Left lung (tissue), 10 donors: ENCODE results near the gene ZNF277. TPM values are rescaled to one million over a fixed set of nuclear protein-coding genes. Genes with fewer than 3 reads are reported as not detected.

Experiments used
- ATAC-seq: fragments of 200-7000 bp; cut with Tn5 transposase; one replicate; pipeline ENCODE4 v1.9.1; 2020; ENCODE audit warnings: moderate library complexity
- DNase-seq, 4 donors: peaks; one replicate each; pipeline ENCODE4 v3.0.0-alpha.2; 2013 to 2020
- H3K27ac ChIP-seq, 2 donors: fragments of 200-600 bp; sonication (generic) in 1 of 2; one replicate each; pipeline versions ENCODE4 v1.5.0 to v1.8.0; 2020 to 2021
- H3K27me3 ChIP-seq, 2 donors: fragments of 200-600 bp; sonication (generic) in 1 of 2; one replicate each; pipeline versions ENCODE4 v1.5.0 to v1.8.0; 2020 to 2021
- H3K36me3 ChIP-seq, 2 donors: fragments of 200-600 bp; sonication (generic) in 1 of 2; one replicate each; pipeline versions ENCODE4 v1.5.0 to v1.8.0; 2020 to 2021
- H3K4me1 ChIP-seq, 2 donors: fragments of 200-600 bp; one replicate each; pipeline ENCODE4 v1.8.0; 2021
- H3K4me3 ChIP-seq, 2 donors: fragments of 200-600 bp; sonication (generic) in 1 of 2; one replicate each; pipeline versions ENCODE4 v1.5.0 to v1.8.0; 2020 to 2021; ENCODE audit warnings: mild to moderate bottlenecking in 1 of 2
- H3K9me3 ChIP-seq, 2 donors: fragments of 200-600 bp; sonication (generic) in 1 of 2; one replicate each; pipeline versions ENCODE4 v1.5.0 to v1.8.0; 2020 to 2021
- CTCF ChIP-seq, 2 donors: fragments of 200-600 bp; sonication (generic) in 1 of 2; IDR thresholded peaks; one replicate each; pipeline versions ENCODE4 v1.5.0 to v1.8.0; 2021; ENCODE audit warnings: antibody characterized with exemption in 2 of 2
- intact Hi-C, 2 donors: fragments of 100-400 bp; cut with DNase I; formaldehyde crosslinking; loops; one replicate each; pipeline versions ENCODE4 v1.11.2 to v1.14.2; 2022
- polyA plus RNA-seq, 6 donors: library from polyadenylated mRNA; unstranded; fragments of 120-200 nt; gene quantifications; one replicate each; pipeline ENCODE4 v1.2.1, GENCODE V29; 2013; ENCODE audit not compliant: insufficient read length in 6 of 6
- total RNA-seq, 2 donors: library from RNA; stranded (reverse); fragmentation: NEBNext Ultra II Directional; extraction: Animal tissue kit (Norgen Biotek cat#: 25700); gene quantifications; one replicate each; pipeline ENCODE4 v1.2.1, GENCODE V29; 2021
- donor health status: DM: no; HTN: yes; CAD: no.
- donor health status: DM: no; HTN: no; CAD: no.

The ZNF277 gene
- total and polyA plus RNA-seq, 8 donors: 19.8 to 41.0 (median 34.5) TPM

- no peaks in the 10 kb centered on the region for H3K27me3 ChIP-seq
- H3K9me3 ChIP-seq: no peaks in the 10 kb centered on the region
- no peaks in the 10 kb centered on the region for H3K36me3 ChIP-seq
- intact Hi-C loops: no loop called here
- peaks cover 3 to 24% of the 10 kb centered on the region in 2 donors for H3K4me1 ChIP-seq
- TF ChIP-seq CTCF (IDR thresholded peaks at IDR 0.05): no peak
- no peak overlapping the region for H3K4me3 ChIP-seq
- no peak for DNase-seq
- ATAC-seq: no peak
- H3K27ac ChIP-seq: peak overlapping the region in 1 of 2 donors; percentile 31
Observed at GRCh38 chr7:112184455-112184854, 22.0 kb upstream of the ZNF277 start.

- no peak for TF ChIP-seq CTCF (IDR thresholded peaks at IDR 0.05)
- H3K27ac ChIP-seq: peak overlapping the region in 1 of 2 donors; percentile 38
Observed at GRCh38 chr7:112185005-112185834, 21.3 kb upstream of the ZNF277 start.

GRCh38 chr7:112186300-112186699 is 20.2 kb upstream of the ZNF277 start:
- no peak for TF ChIP-seq CTCF (IDR thresholded peaks at IDR 0.05)
- Histone ChIP-seq H3K9me3 (no peaks in the 10 kb centered on the region), H3K4me1 (peaks cover 3 to 15% of the 10 kb centered on the region in 2 donors), H3K27me3 (no peaks in the 10 kb centered on the region), H3K27ac (peak overlapping the region in 1 of 2 donors; percentile 20), H3K36me3 (no peaks in the 10 kb centered on the region), H3K4me3 (no peak overlapping the region)
- intact Hi-C loops: no loop called here
- DNase-seq (no peak), ATAC-seq (no peak)

More at GRCh38 chr7:112185005-112185834, 21.3 kb upstream of the ZNF277 start:
- intact Hi-C loops: no loop called here
- Histone ChIP-seq H3K4me3 (no peak overlapping the region), H3K27me3 (no peaks in the 10 kb centered on the region), H3K4me1 (peaks cover 3 to 22% of the 10 kb centered on the region in 2 donors), H3K36me3 (no peaks in the 10 kb centered on the region), H3K9me3 (no peaks in the 10 kb centered on the region)
- DNase-seq (no peak), ATAC-seq (no peak)

- ATAC-seq (no peak), DNase-seq (no peak)
- Histone ChIP-seq H3K4me1 (peaks cover 3 to 22% of the 10 kb centered on the region in 2 donors), H3K9me3 (no peaks in the 10 kb centered on the region), H3K36me3 (no peaks in the 10 kb centered on the region), H3K27me3 (no peaks in the 10 kb centered on the region), H3K27ac (no peak overlapping the region), H3K4me3 (no peak overlapping the region)
- intact Hi-C loops: no loop called here
- TF ChIP-seq CTCF (IDR thresholded peaks at IDR 0.05): no peak
Observed at GRCh38 chr7:112188257-112188656, 18.2 kb upstream of the ZNF277 start.

- Histone ChIP-seq H3K27me3 (no peaks in the 10 kb centered on the region), H3K4me1 (peaks cover 3 to 16% of the 10 kb centered on the region in 2 donors), H3K9me3 (no peaks in the 10 kb centered on the region), H3K27ac (no peak overlapping the region), H3K36me3 (no peaks in the 10 kb centered on the region), H3K4me3 (no peak overlapping the region)
- ATAC-seq (no peak), DNase-seq (no peak)
- TF ChIP-seq CTCF (IDR thresholded peaks at IDR 0.05): no peak
- intact Hi-C loops: no loop called here
Observed at GRCh38 chr7:112189691-112190090, 16.8 kb upstream of the ZNF277 start.
